Measurements from ENCODE around the gene ZNF169.

GRCh38 chr9:94256007-94256406, 3.1 kb upstream of the ZNF169 start:
- TF ChIP-seq CTCF (conservative IDR thresholded peaks at IDR 0.05; ENCODE audit: low read length) (no peak), EZH2phosphoT487 (IDR thresholded peaks at IDR 0.05; ENCODE audit: borderline replicate concordance) (no peak)

Data from Loucy (cell line).